ENCODE measurements around the gene MAP3K14.

MAP3K14 gene

GRCh38 chr17:45224671-45225050 is 92.2 kb downstream of the MAP3K14 start:
- no peak overlapping the region for H3K14ac ChIP-seq (ENCODE audit: low read length)
- H3K4me1 ChIP-seq (ENCODE audit: control insufficient read depth in 1 of 2, insufficient read depth in 2 of 2, low read length in 2 of 2) = peaks cover 13 to 16% of the 10 kb centered on the region in 2 experiments
- H3K4me3 ChIP-seq (ENCODE audit: low read depth, low read length) = no peak overlapping the region
- no peaks in the 10 kb centered on the region for H3K36me3 ChIP-seq (ENCODE audit: control insufficient read depth in 1 of 2, insufficient read depth in 2 of 2, low read length in 2 of 2)
- H2BK12ac ChIP-seq (ENCODE audit: low read length) = no peak overlapping the region
- no peak overlapping the region for H2BK120ac ChIP-seq (ENCODE audit: insufficient read depth, low read length, poor library complexity)
- no peak overlapping the region for H4K8ac ChIP-seq (ENCODE audit: low read depth, low read length)
- H3K4ac ChIP-seq (ENCODE audit: low read depth, low read length) = no peak overlapping the region
- no peak overlapping the region for H2BK5ac ChIP-seq (ENCODE audit: low read depth, low read length, poor library complexity)
- H2AK5ac ChIP-seq (ENCODE audit: low read length) = no peak overlapping the region
- DNase-seq = no peak
- H3K23ac ChIP-seq (ENCODE audit: low read length) = no peak overlapping the region
- H3K9me3 ChIP-seq (ENCODE audit: insufficient read depth, low read depth, low read length) = peaks cover 3% of the 10 kb centered on the region
- H4K91ac ChIP-seq (ENCODE audit: low read depth, low read length) = no peak overlapping the region
- H4K12ac ChIP-seq (ENCODE audit: low read depth, low read length) = no peak overlapping the region
- no peak overlapping the region for H2AFZ ChIP-seq (ENCODE audit: insufficient read depth, low read length, poor library complexity)
- no peak overlapping the region for H3K4me2 ChIP-seq (ENCODE audit: low read length)
- no peaks in the 10 kb centered on the region for H3K79me1 ChIP-seq (ENCODE audit: low read length)
- no peaks in the 10 kb centered on the region for H3K79me2 ChIP-seq (ENCODE audit: control insufficient read depth, insufficient read depth, low read length, poor library complexity)
- no peak overlapping the region for H3K9ac ChIP-seq (ENCODE audit: low read length)
- no CpG with 5 or more reads among the region's 9 CpGs for WGBS (ENCODE audit: extremely low coverage, insufficient coverage, insufficient read length)
- H3K27ac ChIP-seq (ENCODE audit: low read depth, low read length) = no peak overlapping the region
- H3K27me3 ChIP-seq (ENCODE audit: insufficient read depth, low read length) = peaks cover 40% of the 10 kb centered on the region
- no peak overlapping the region for H3K18ac ChIP-seq (ENCODE audit: low read length)

- Histone ChIP-seq H4K8ac (ENCODE audit: low read depth, low read length) (no peak overlapping the region), H2BK120ac (ENCODE audit: insufficient read depth, low read length, poor library complexity) (no peak overlapping the region), H3K23ac (ENCODE audit: low read length) (no peak overlapping the region), H4K12ac (ENCODE audit: low read depth, low read length) (no peak overlapping the region), H3K4me2 (ENCODE audit: low read length) (no peak overlapping the region), H3K27me3 (ENCODE audit: insufficient read depth, low read length) (peaks cover 40% of the 10 kb centered on the region), H3K4ac (ENCODE audit: low read depth, low read length) (no peak overlapping the region), H4K91ac (ENCODE audit: low read depth, low read length) (no peak overlapping the region), H3K4me3 (ENCODE audit: low read depth, low read length) (no peak overlapping the region), H3K9me3 (ENCODE audit: insufficient read depth, low read depth, low read length) (peaks cover 3% of the 10 kb centered on the region), H3K9ac (ENCODE audit: low read length) (no peak overlapping the region), H3K36me3 (ENCODE audit: control insufficient read depth in 1 of 2, insufficient read depth in 2 of 2, low read length in 2 of 2) (no peaks in the 10 kb centered on the region), H2BK12ac (ENCODE audit: low read length) (no peak overlapping the region), H3K79me2 (ENCODE audit: control insufficient read depth, insufficient read depth, low read length, poor library complexity) (no peaks in the 10 kb centered on the region), H3K18ac (ENCODE audit: low read length) (no peak overlapping the region), H3K79me1 (ENCODE audit: low read length) (no peaks in the 10 kb centered on the region), H3K4me1 (ENCODE audit: control insufficient read depth in 1 of 2, insufficient read depth in 2 of 2, low read length in 2 of 2) (peaks cover 7 to 8% of the 10 kb centered on the region in 2 experiments), H2AFZ (ENCODE audit: insufficient read depth, low read length, poor library complexity) (no peak overlapping the region), H3K27ac (ENCODE audit: low read depth, low read length) (no peak overlapping the region), H3K14ac (ENCODE audit: low read length) (no peak overlapping the region), H2BK5ac (ENCODE audit: low read depth, low read length, poor library complexity) (no peak overlapping the region), H2AK5ac (ENCODE audit: low read length) (no peak overlapping the region)
- WGBS (ENCODE audit: extremely low coverage, insufficient coverage, insufficient read length) = no CpG with 5 or more reads among the region's 12 CpGs
- DNase-seq = no peak
These were observed 93.0 kb downstream of the MAP3K14 start for GRCh38 chr17:45223539-45224528.

- Histone ChIP-seq H3K36me3 (ENCODE audit: control insufficient read depth in 1 of 2, insufficient read depth in 2 of 2, low read length in 2 of 2) (no peaks in the 10 kb centered on the region), H2BK5ac (ENCODE audit: low read depth, low read length, poor library complexity) (no peak overlapping the region), H3K4me1 (ENCODE audit: control insufficient read depth in 1 of 2, insufficient read depth in 2 of 2, low read length in 2 of 2) (peaks cover 2 to 5% of the 10 kb centered on the region in 2 experiments), H3K27ac (ENCODE audit: low read depth, low read length) (no peak overlapping the region), H2AK5ac (ENCODE audit: low read length) (no peak overlapping the region), H4K91ac (ENCODE audit: low read depth, low read length) (no peak overlapping the region), H2AFZ (ENCODE audit: insufficient read depth, low read length, poor library complexity) (no peak overlapping the region), H3K23ac (ENCODE audit: low read length) (no peak overlapping the region), H3K27me3 (ENCODE audit: insufficient read depth, low read length) (peaks cover 40% of the 10 kb centered on the region), H2BK12ac (ENCODE audit: low read length) (no peak overlapping the region), H3K9ac (ENCODE audit: low read length) (no peak overlapping the region), H3K79me1 (ENCODE audit: low read length) (no peaks in the 10 kb centered on the region), H2BK120ac (ENCODE audit: insufficient read depth, low read length, poor library complexity) (no peak overlapping the region), H3K4me3 (ENCODE audit: low read depth, low read length) (no peak overlapping the region), H3K14ac (ENCODE audit: low read length) (no peak overlapping the region), H4K8ac (ENCODE audit: low read depth, low read length) (no peak overlapping the region), H3K4ac (ENCODE audit: low read depth, low read length) (no peak overlapping the region), H4K12ac (ENCODE audit: low read depth, low read length) (no peak overlapping the region), H3K79me2 (ENCODE audit: control insufficient read depth, insufficient read depth, low read length, poor library complexity) (no peaks in the 10 kb centered on the region), H3K4me2 (ENCODE audit: low read length) (no peak overlapping the region), H3K9me3 (ENCODE audit: insufficient read depth, low read depth, low read length) (peaks cover 3% of the 10 kb centered on the region), H3K18ac (ENCODE audit: low read length) (no peak overlapping the region)
- DNase-seq = no peak
- WGBS (ENCODE audit: extremely low coverage, insufficient coverage, insufficient read length) = no CpG with 5 or more reads among the region's 8 CpGs
These were observed 93.8 kb downstream of the MAP3K14 start for GRCh38 chr17:45222996-45223538.

- no peak overlapping the region for H3K23ac ChIP-seq (ENCODE audit: low read length)
- H3K9me3 ChIP-seq (ENCODE audit: insufficient read depth, low read depth, low read length) = peaks cover 3% of the 10 kb centered on the region
- H4K8ac ChIP-seq (ENCODE audit: low read depth, low read length) = no peak overlapping the region
- no peak overlapping the region for H3K27ac ChIP-seq (ENCODE audit: low read depth, low read length)
- no peak overlapping the region for H3K18ac ChIP-seq (ENCODE audit: low read length)
- no peaks in the 10 kb centered on the region for H3K79me2 ChIP-seq (ENCODE audit: control insufficient read depth, insufficient read depth, low read length, poor library complexity)
- H2AK5ac ChIP-seq (ENCODE audit: low read length) = no peak overlapping the region
- DNase-seq = no peak
- no peak overlapping the region for H3K4ac ChIP-seq (ENCODE audit: low read depth, low read length)
- H4K91ac ChIP-seq (ENCODE audit: low read depth, low read length) = no peak overlapping the region
- no peak overlapping the region for H4K12ac ChIP-seq (ENCODE audit: low read depth, low read length)
- H3K9ac ChIP-seq (ENCODE audit: low read length) = no peak overlapping the region
- H2BK5ac ChIP-seq (ENCODE audit: low read depth, low read length, poor library complexity) = no peak overlapping the region
- no peaks in the 10 kb centered on the region for H3K79me1 ChIP-seq (ENCODE audit: low read length)
- H3K36me3 ChIP-seq (ENCODE audit: control insufficient read depth in 1 of 2, insufficient read depth in 2 of 2, low read length in 2 of 2) = no peaks in the 10 kb centered on the region
- WGBS (ENCODE audit: extremely low coverage, insufficient coverage, insufficient read length) = no CpG with 5 or more reads among the region's 33 CpGs
- H2BK120ac ChIP-seq (ENCODE audit: insufficient read depth, low read length, poor library complexity) = no peak overlapping the region
- peaks cover 40% of the 10 kb centered on the region for H3K27me3 ChIP-seq (ENCODE audit: insufficient read depth, low read length)
- no peak overlapping the region for H3K14ac ChIP-seq (ENCODE audit: low read length)
- H3K4me2 ChIP-seq (ENCODE audit: low read length) = peak overlapping the region; percentile 69
- H2AFZ ChIP-seq (ENCODE audit: insufficient read depth, low read length, poor library complexity) = no peak overlapping the region
- H2BK12ac ChIP-seq (ENCODE audit: low read length) = no peak overlapping the region
- H3K4me1 ChIP-seq (ENCODE audit: control insufficient read depth in 1 of 2, insufficient read depth in 2 of 2, low read length in 2 of 2) = peaks cover 2 to 5% of the 10 kb centered on the region in 2 experiments
- no peak overlapping the region for H3K4me3 ChIP-seq (ENCODE audit: low read depth, low read length)
These were observed 94.4 kb downstream of the MAP3K14 start for GRCh38 chr17:45222289-45222995.
